HEK293T (cell line): ENCODE data around the gene RAB10.

Experiments used
- BHLHE40 ChIP-seq: fragments of 450-650 bp; IDR thresholded peaks from 2 replicates; pipeline ENCODE4 v1.6.1; 2016; ENCODE audit warnings: mild to moderate bottlenecking, moderate library complexity, borderline replicate concordance
- FOXA1 ChIP-seq: fragments of 450-650 bp; IDR thresholded peaks from 2 replicates; pipeline ENCODE4 v1.6.1; 2016; ENCODE audit warnings: mild to moderate bottlenecking
- FOXK2 ChIP-seq: fragments of 450-650 bp; IDR thresholded peaks from 2 replicates; pipeline ENCODE4 v1.6.1; 2016; ENCODE audit warnings: mild to moderate bottlenecking
- FOXM1 ChIP-seq: fragments of 450-650 bp; IDR thresholded peaks from 2 replicates; pipeline ENCODE4 v1.6.1; 2017; ENCODE audit warnings: mild to moderate bottlenecking, borderline replicate concordance
- HDGF ChIP-seq: fragments of 450-650 bp; IDR thresholded peaks from 2 replicates; pipeline ENCODE4 v1.6.1; 2017; ENCODE audit warnings: antibody characterized with exemption, borderline replicate concordance
- PKNOX1 ChIP-seq: fragments of 450-650 bp; IDR thresholded peaks from 2 replicates; pipeline ENCODE4 v1.6.1; 2016
- SP1 ChIP-seq: fragments of 450-650 bp; IDR thresholded peaks from 2 replicates; pipeline ENCODE4 v1.6.1; 2017
- SUZ12 ChIP-seq: fragments of 450-650 bp; IDR thresholded peaks from 2 replicates; pipeline ENCODE4 v1.6.1; 2016; ENCODE audit warnings: mild to moderate bottlenecking
- TARDBP ChIP-seq: fragments of 450-650 bp; IDR thresholded peaks from 2 replicates; pipeline ENCODE4 v1.6.1; 2016
- ZNF384 ChIP-seq: fragments of 450-650 bp; IDR thresholded peaks from 2 replicates; pipeline ENCODE4 v1.6.1; 2016

- TF ChIP-seq FOXM1 (no peak), TARDBP (no peak), SP1 (no peak), SUZ12 (no peak), FOXA1 (no peak), PKNOX1 (no peak), HDGF (no peak), FOXK2 (no peak), ZNF384 (no peak), BHLHE40 (no peak)
Measured at GRCh38 chr2:26001743-26002351, 32.0 kb upstream of the RAB10 start.
